ENCODE measurements around the gene TIGD6. TPM values are rescaled to one million over a fixed set of nuclear protein-coding genes. Genes with fewer than 3 reads are reported as not detected.

Gene TIGD6
- total RNA-seq, 4 donors from 2014 or later = 2.9 to 3.5 (median 3.2) TPM

GRCh38 chr5:150009671-150010387, 9.4 kb upstream of the TIGD6 start:
- no peaks in the 10 kb centered on the region for H3K9me3 ChIP-seq
- peaks cover 0 to 2% (median 0%) of the 10 kb centered on the region in 4 donors for H3K4me1 ChIP-seq
- no peak for TF ChIP-seq CTCF (IDR thresholded peaks at IDR 0.05)
- TF ChIP-seq POLR2AphosphoS5 (IDR thresholded peaks at IDR 0.05) = no peak
- TF ChIP-seq POLR2A (IDR thresholded peaks at IDR 0.05; ENCODE audit: low read depth) = no peak
- TF ChIP-seq EP300 (IDR thresholded peaks at IDR 0.05) = no peak
- H3K36me3 ChIP-seq = peaks cover 41 to 99% (median 86%) of the 10 kb centered on the region in 4 donors
- no peaks in the 10 kb centered on the region for H3K27me3 ChIP-seq
- DNase-seq (ENCODE audit: extremely low spot score) = no peak
- no peak overlapping the region for H3K4me3 ChIP-seq
- 96% methylated on average over 6 of the region's 6 CpGs for WGBS
- intact Hi-C loops (cut with DNase I) = no loop called here
- H3K27ac ChIP-seq (replicated peaks in 1 of 4) = no peak overlapping the region

GRCh38 chr5:150007050-150007449, 6.6 kb upstream of the TIGD6 start:
- H3K4me1 ChIP-seq = peaks cover 9 to 23% (median 16%) of the 10 kb centered on the region in 4 donors
- no peaks in the 10 kb centered on the region for H3K9me3 ChIP-seq
- no peak for DNase-seq (ENCODE audit: extremely low spot score)
- H3K27ac ChIP-seq (replicated peaks in 1 of 4) = no peak overlapping the region
- TF ChIP-seq POLR2AphosphoS5 (IDR thresholded peaks at IDR 0.05) (no peak), EP300 (IDR thresholded peaks at IDR 0.05) (no peak)
- H3K27me3 ChIP-seq = no peaks in the 10 kb centered on the region
- intact Hi-C loops (cut with DNase I) = no loop called here
- peaks cover 22 to 84% (median 64%) of the 10 kb centered on the region in 4 donors for H3K36me3 ChIP-seq
- H3K4me3 ChIP-seq = no peak overlapping the region

GRCh38 chr5:150006318-150006717, 5.9 kb upstream of the TIGD6 start:
- Histone ChIP-seq H3K36me3 (peaks cover 14 to 76% (median 59%) of the 10 kb centered on the region in 4 donors), H3K4me3 (no peak overlapping the region), H3K27me3 (no peaks in the 10 kb centered on the region), H3K27ac (replicated peaks in 1 of 4) (no peak overlapping the region), H3K4me1 (peaks cover 13 to 30% (median 23%) of the 10 kb centered on the region in 4 donors), H3K9me3 (no peaks in the 10 kb centered on the region)
- 89% methylated on average over 4 of the region's 4 CpGs for WGBS
- intact Hi-C loops (cut with DNase I) = no loop called here
- no peak for DNase-seq (ENCODE audit: extremely low spot score)
- TF ChIP-seq CTCF (IDR thresholded peaks at IDR 0.05) = no peak
- TF ChIP-seq POLR2AphosphoS5 (IDR thresholded peaks at IDR 0.05) = no peak
- no peak for TF ChIP-seq EP300 (IDR thresholded peaks at IDR 0.05)
- TF ChIP-seq POLR2A (IDR thresholded peaks at IDR 0.05; ENCODE audit: low read depth) = no peak

GRCh38 chr5:150001660-150002486, 1.4 kb upstream of the TIGD6 start:
- no peaks in the 10 kb centered on the region for H3K27me3 ChIP-seq
- H3K4me1 ChIP-seq = peaks cover 21 to 49% (median 36%) of the 10 kb centered on the region in 4 donors
- peak overlapping the region; percentile 81 to 93 (median 92) for H3K4me3 ChIP-seq
- intact Hi-C loops (cut with DNase I) = loop anchor here (5.0 kb wide), 1 partner anchor 215 kb away; no protein-coding TSS in a partner anchor
- TF ChIP-seq EP300 (IDR thresholded peaks at IDR 0.05) (no peak), CTCF (IDR thresholded peaks at IDR 0.05) (peak; percentile 35 to 68 (median 37))
- no peaks in the 10 kb centered on the region for H3K9me3 ChIP-seq
- 17% methylated on average over 8 of the region's 8 CpGs for WGBS
- peaks cover 0 to 34% (median 21%) of the 10 kb centered on the region in 4 donors for H3K36me3 ChIP-seq
- DNase-seq (ENCODE audit: extremely low spot score) = no peak
- peak overlapping the region; percentile 91 to 97 (median 93) for H3K27ac ChIP-seq (replicated peaks in 1 of 4)

Data from esophagus muscularis mucosa (tissue), 4 donors.